ENCODE data around the gene SERPINB6. TPM values are rescaled to one million over a fixed set of nuclear protein-coding genes. Genes with fewer than 3 reads are reported as not detected.

Gene SERPINB6
- total RNA-seq, 1 donor from 2014 or later = 61.2 TPM

DNA sequence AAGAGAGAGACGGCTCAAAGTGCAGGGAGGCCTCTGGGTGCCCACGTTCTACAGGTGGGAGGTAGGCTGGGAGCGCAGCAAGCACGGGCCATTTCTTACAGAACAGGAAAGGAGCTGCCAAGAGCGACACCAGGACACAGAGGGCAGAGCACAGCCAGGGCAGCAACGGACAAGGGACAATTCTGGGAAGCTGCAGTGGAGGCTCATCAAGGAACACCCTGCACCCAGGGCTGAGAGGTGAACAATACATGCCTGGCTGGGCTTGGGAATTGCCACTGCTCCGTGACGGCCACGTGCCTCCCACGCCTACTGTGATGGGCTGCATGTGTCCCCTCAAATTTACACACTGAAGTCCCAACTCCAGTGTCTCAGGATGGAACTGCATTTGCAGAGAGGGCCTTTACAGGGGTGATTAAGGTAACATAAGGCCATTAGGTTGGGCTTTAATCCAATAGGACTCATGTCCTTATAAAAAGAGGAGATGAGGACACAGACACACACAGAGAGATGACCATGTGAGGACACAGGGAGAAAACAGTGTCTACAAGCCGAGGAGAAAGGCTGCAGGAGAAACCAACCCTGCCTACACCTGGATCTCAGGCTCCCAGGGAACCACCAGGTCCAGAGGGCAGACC, 13.6 kb downstream of the SERPINB6 start:
- no peaks in the 10 kb centered on the region for H3K9me3 Mint-ChIP-seq
- peaks cover 27% of the 10 kb centered on the region for H3K4me1 Mint-ChIP-seq (ENCODE audit: unreplicated experiment)
- no peak for DNase-seq (ENCODE audit: extremely low spot score, unreplicated experiment)
- no peaks in the 10 kb centered on the region for H3K27me3 Mint-ChIP-seq
- no peaks in the 10 kb centered on the region for H3K36me3 Mint-ChIP-seq
- TF ChIP-seq CTCF (conservative IDR thresholded peaks at IDR 0.05) = no peak
- H3K27ac Mint-ChIP-seq = no peak overlapping the region
- no peak overlapping the region for H3K4me3 Mint-ChIP-seq

- Mint-ChIP-seq H3K4me1 (ENCODE audit: unreplicated experiment) (peaks cover 28% of the 10 kb centered on the region), H3K36me3 (peaks cover 3% of the 10 kb centered on the region), H3K9me3 (no peaks in the 10 kb centered on the region), H3K27ac (no peak overlapping the region), H3K27me3 (no peaks in the 10 kb centered on the region), H3K4me3 (no peak overlapping the region)
- no peak for DNase-seq (ENCODE audit: extremely low spot score, unreplicated experiment)
- TF ChIP-seq CTCF (conservative IDR thresholded peaks at IDR 0.05) = no peak
These were observed 14.3 kb downstream of the SERPINB6 start for GRCh38 chr6:2956930-2957685.

DNA sequence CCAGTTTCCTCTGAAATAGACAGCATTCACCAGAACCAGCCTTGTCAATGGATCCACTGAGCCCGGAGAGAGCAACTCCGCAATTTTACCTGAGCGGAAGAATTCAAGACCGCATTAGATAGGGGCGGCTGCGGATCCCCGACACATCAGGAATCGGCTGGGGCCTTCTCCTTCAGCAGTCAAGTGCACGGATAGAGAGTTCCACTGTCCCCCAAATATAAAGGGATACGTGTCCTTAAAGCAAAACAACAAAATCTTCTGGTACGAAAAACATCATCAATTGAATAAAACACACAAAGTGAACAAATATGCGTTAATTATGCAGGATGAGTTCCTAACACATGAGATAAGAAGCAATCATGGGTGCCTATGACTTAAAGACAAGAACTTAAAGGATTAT, 18.3 kb downstream of the SERPINB6 start:
- no peaks in the 10 kb centered on the region for H3K9me3 Mint-ChIP-seq
- no peaks in the 10 kb centered on the region for H3K27me3 Mint-ChIP-seq
- TF ChIP-seq CTCF (conservative IDR thresholded peaks at IDR 0.05) = no peak
- no peak overlapping the region for H3K4me3 Mint-ChIP-seq
- H3K36me3 Mint-ChIP-seq = peaks cover 6% of the 10 kb centered on the region
- H3K27ac Mint-ChIP-seq = no peak overlapping the region
- peaks cover 14% of the 10 kb centered on the region for H3K4me1 Mint-ChIP-seq (ENCODE audit: unreplicated experiment)
- DNase-seq (ENCODE audit: extremely low spot score, unreplicated experiment) = no peak

DNA sequence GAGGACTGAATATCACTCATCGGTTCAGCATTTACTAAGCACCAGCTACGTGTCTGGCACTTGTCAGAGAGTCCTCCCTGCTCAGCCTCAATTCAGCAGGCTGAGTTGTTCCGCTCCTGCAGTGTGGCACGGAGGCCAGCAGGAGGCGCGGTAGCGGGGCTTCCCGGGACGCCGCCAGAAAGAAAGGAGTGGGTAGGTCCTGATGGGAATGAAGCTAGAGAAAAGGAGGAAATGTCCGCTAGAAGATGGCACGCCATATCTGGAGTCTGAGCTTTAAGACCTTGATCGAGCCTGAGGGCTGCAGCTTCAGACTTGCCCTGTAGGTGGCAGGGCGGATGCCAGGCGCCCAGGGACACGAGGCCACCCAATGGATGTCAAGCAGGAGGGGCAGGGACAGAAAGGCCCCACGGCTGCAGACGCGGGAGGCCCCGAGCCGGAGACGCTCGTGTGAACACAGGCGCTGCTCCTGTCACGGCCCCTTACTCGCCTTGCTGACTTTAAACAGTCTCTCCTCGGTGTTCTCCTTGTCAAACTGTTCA, 18.7 kb downstream of the SERPINB6 start:
- no peak for DNase-seq (ENCODE audit: extremely low spot score, unreplicated experiment)
- Mint-ChIP-seq H3K4me3 (peak overlapping the region; percentile 58), H3K27me3 (no peaks in the 10 kb centered on the region), H3K9me3 (no peaks in the 10 kb centered on the region), H3K4me1 (ENCODE audit: unreplicated experiment) (peaks cover 14% of the 10 kb centered on the region), H3K27ac (no peak overlapping the region), H3K36me3 (peaks cover 10% of the 10 kb centered on the region)
- TF ChIP-seq CTCF (conservative IDR thresholded peaks at IDR 0.05) = peak; percentile 95

DNA sequence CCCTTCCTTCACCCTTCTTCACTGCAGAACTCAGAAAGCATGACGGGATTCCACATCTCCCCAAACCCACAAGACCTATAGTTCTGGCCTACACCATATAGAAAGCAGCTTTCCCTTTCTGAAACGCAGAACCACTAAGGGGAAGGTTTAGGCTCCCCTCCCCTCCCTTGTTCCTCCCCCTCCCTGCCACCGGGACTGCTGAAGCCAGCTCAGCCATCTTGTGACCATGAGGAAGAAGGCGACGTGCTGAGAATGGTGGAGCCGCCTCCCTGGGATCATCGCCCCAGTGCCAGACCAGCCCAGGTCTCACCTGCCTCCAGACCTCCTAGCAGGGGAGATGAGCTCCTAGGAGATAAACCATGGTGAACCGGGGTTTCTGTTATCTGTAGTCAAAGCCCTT, 19.6 kb downstream of the SERPINB6 start:
- H3K27ac Mint-ChIP-seq = peak overlapping the region; percentile 15
- peak; percentile 54 for DNase-seq (ENCODE audit: extremely low spot score, unreplicated experiment)
- no peak for TF ChIP-seq CTCF (conservative IDR thresholded peaks at IDR 0.05)
- no peaks in the 10 kb centered on the region for H3K27me3 Mint-ChIP-seq
- peaks cover 10% of the 10 kb centered on the region for H3K36me3 Mint-ChIP-seq
- peaks cover 10% of the 10 kb centered on the region for H3K4me1 Mint-ChIP-seq (ENCODE audit: unreplicated experiment)
- H3K9me3 Mint-ChIP-seq = no peaks in the 10 kb centered on the region
- no peak overlapping the region for H3K4me3 Mint-ChIP-seq

Measured in type B pancreatic cell (in vitro differentiated cells).